Neural cell (in vitro differentiated cells): ENCODE measurements around the gene PTPRR.

Source experiments
- POLR2AphosphoS5 ChIP-seq: IDR thresholded peaks from 2 replicates; pipeline ENCODE4 v1.6.1; 2012
- RAD21 ChIP-seq: fragments of 450-650 bp; conservative IDR thresholded peaks from 2 replicates; pipeline ENCODE4 v1.6.1; 2014; ENCODE audit warnings: antibody characterized with exemption, mild to moderate bottlenecking, moderate library complexity
- TF ChIP-seq, protein P1 (sequence below): fragments of 450-650 bp; IDR thresholded peaks from 2 replicates; pipeline ENCODE4 v1.5.1; 2014; ENCODE audit warnings: antibody characterized with exemption, mild to moderate bottlenecking, moderate library complexity; ENCODE audit not compliant: poor library complexity, severe bottlenecking

- TF ChIP-seq, protein P1, sequence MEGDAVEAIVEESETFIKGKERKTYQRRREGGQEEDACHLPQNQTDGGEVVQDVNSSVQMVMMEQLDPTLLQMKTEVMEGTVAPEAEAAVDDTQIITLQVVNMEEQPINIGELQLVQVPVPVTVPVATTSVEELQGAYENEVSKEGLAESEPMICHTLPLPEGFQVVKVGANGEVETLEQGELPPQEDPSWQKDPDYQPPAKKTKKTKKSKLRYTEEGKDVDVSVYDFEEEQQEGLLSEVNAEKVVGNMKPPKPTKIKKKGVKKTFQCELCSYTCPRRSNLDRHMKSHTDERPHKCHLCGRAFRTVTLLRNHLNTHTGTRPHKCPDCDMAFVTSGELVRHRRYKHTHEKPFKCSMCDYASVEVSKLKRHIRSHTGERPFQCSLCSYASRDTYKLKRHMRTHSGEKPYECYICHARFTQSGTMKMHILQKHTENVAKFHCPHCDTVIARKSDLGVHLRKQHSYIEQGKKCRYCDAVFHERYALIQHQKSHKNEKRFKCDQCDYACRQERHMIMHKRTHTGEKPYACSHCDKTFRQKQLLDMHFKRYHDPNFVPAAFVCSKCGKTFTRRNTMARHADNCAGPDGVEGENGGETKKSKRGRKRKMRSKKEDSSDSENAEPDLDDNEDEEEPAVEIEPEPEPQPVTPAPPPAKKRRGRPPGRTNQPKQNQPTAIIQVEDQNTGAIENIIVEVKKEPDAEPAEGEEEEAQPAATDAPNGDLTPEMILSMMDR = no peak
- TF ChIP-seq POLR2AphosphoS5 (no peak), RAD21 (no peak)
Observed at GRCh38 chr12:70839544-70839943, 81.0 kb downstream of the PTPRR start.
